Stimulated activated CD8-positive, alpha-beta memory T cell treated with anti-CD3 and anti-CD28 coated beads, Interleukin-4, amount 100 ng/mL, for 24 hours (primary cell): ENCODE results near the gene LGALS7.

Source experiments
- DNase-seq: peaks from one replicate; pipeline ENCODE4 v3.0.0-alpha.2; 2020; ENCODE audit warnings: low read depth

LGALS7 gene

DNA sequence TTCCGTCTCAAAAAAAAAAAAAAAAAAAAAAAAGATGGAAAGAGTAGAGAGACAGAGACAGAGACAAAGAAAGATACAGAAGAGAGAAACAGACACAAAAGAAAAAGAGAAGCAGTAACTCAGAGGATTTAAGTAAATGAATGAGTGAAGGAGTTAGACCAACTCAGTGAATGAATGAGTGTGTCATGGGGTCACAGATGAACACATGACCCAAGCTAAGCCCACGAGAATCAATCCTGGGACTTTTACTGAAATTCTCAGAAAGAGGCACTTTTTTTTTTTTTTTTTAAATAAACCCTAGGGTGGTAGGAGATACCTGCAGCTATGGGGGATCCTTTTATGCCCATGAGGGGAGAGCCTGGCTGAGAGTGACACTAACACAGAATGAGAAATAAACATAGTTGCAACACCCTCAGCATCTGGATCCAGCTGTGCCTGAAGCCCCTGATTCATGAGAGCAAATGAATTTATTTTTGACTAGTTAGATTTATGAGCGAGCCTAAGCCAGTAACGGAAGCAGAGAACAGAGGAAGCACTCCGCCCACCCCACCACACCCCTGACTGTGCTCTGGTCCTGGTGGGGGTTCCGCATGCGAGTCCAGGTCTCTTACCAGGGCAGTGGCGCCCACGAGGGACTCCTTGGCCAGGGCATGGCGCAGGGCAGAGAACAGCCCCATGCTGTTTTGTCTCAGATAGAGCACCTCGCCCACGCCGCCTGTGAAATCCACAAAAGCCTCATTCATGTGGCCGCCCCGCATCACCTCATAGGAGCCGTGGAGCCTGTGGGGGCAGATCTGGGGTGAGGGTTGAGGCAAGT lies 33.7 kb downstream of the LGALS7 start:
- peak; percentile 23 for DNase-seq

DNA sequence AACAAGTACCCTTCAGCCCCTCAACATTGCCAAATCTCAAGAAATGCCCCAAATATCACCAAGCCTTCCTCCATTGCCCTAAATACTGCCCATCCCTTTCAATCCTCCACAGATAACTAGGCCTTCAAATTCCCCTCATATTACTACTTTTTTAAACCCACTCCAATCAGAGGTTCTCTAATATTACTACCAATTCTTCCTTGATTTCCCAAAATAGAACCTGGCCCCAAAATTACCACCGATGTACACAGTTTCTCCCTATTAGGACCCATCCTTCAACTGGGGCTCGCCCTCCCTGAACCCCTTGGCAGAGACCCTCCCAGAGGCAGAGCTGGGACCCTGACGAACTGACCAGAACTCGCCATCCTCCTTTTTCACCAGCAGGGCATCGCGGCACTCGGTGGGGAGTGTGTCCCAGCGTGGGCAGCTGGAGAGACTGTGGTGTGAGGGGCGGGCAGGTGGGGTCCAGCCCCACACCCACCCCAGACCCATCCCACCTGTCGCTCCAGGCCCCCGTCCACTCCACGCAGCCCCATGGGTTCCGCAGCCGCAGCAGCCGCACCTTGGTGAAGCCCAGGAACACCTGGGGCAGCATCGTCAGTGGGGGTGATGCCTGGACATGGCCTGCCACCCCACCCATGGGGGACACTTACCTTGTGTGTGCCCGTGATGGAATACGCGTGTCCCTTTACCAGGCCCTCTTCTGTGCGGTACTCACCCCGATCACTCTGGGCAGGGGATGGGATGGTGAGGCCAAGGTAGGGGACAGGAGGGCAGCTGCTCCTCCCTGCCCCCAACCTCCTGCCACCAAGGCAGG lies 35.2 kb downstream of the LGALS7 start:
- DNase-seq, result no peak

DNA sequence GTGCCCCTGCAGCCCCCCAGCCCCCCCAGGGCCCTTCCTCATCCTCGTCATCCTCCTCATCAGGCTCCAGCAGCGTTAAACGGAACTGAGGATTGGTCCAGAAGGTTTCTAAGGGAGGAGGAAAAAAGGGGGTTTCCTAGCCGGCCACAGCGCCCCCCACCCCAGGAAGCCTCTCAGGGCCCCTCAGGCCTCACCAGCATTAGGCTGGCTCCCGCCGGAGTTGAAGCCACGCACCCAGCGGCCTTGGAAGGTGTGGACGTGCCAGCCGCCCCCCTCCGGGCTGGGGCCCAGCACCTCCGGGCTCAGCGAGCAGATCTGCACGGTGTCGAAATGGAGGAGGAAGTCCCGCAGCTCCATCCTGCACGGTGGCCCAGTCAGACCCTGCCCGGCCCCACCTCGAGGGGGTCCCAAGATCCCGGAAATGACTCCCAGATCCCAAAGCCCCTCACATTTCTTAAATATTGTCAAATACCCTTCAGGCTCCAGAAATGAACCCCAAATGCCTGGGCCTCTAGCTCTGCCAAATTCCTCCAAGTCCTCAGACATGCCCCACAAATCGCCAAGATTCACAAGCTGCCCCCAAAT lies 35.9 kb downstream of the LGALS7 start:
- no peak for DNase-seq

DNA sequence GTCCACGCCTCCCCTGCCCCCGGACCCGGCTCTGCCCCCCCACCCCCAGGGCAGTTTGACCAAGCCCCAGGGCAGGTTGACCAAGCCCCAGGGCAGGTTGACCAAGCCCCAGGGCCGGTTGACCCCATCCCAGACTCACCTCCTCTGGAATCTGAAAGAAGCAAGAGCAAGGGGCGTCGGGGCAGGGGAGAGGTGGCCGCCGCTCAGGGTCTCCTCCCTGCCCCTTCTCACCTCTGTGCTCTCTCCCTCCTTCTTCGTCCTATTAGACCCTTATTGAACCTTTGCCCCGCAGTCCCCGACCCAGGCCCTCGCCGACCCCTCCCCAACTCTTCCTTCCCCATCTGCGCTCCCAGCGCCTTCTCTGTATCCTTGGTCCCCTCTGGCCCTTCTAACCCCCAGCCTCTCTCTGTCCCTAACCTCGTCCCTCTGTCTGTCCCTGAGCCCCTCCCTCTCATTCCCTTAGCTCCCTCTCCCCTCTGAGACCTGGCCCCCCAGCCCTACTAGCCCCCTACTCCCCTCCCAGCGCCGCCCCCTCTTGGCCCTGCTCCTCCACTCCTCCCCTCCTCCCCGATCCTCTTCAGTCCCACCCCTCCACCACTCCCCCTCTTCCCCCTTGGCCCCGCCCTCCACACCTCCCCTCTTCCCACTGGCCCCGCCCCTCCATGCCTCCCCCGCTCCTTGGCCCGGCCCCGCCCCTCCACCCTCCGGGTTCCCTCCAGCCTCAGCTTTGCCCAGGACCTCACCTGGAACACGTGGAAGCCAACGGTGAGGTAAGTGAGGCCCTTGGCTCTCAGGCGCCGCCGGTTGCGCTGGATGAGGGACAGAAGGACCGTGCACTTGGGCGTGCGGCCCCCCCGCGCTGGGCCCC lies 36.7 kb downstream of the LGALS7 start:
- DNase-seq, result peak; percentile 44

DNA sequence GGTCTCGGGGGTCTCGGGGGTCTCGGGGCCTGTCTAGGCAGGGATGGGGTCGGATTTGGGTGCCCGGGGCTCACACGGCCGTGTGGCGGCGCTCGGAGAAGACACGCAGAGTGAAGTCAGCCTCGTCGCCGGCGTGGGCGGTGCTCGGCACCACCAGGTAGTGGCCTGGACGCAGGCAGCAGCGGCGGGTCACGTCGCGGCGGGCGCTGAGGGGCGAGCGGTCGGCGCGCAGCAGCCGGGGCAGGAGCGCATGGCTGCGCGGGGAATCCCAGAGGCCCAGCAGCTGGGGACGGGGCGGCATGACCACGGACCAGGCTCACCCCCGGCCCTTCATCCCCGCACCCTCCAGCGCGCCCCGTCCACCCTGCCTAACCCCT lies 37.3 kb downstream of the LGALS7 start:
- DNase-seq, result peak; percentile 45

DNA sequence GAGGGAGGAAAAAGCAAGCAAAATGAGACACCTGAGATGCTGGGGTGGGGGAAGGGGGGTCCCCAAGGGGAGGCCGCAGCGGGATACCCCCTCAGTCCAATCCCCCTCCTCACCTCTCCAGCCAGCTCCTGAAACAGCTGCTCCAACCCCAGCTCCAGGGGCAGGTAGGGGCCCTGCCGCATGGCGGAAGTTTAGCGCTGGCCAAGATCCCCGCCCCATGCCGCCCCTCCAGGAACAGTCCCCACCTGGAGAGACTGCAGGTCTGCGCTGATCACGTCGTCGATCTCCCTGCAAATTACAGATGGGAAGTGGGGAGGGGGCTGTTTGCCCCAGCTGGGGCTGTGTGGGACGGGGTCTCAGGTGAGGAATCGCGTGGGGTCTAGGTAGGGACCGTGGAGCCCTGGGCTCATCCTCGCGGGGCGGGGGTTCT lies 38.0 kb downstream of the LGALS7 start:
- no peak for DNase-seq

DNA sequence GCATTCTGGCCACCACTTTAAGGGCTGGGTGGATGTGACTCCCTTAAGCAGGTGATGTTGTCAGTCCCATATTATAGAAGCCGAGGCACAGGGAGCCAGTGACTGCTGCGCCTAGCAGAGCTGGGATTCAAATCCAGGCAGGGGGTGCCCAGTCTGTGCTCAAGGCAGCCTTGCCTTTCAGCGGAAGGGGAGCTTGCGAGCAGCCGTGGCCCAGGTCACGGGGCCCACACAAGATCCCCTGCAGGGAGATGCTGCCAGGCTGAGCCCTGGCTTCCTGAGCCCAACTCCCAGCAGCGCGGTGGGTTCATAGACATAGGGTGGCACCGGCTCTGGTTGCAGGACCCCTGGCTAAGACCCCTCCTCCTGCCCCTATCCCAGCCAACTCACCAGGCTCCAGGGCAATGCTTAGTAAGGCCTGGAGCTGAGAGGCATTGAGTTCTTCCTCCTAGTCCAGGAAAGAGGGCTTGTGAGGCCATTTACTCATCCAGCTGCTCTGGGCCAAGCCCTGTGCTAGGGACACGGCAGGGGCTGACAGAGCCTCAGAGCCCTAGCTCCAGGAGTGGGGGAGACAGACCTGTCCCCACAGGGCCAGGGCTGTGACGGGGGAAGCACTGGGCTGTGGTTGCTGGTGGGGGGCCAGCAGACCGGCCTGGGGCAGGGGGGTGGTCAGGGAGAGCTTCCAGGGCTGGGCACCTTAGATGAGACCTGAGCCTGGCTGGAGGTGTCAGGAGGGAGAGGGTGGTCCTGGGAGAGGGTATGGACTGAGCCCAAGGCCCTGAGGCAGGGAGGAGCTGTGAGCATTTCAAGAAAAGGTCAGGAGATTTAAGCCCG lies 38.7 kb downstream of the LGALS7 start:
- no peak for DNase-seq

DNA sequence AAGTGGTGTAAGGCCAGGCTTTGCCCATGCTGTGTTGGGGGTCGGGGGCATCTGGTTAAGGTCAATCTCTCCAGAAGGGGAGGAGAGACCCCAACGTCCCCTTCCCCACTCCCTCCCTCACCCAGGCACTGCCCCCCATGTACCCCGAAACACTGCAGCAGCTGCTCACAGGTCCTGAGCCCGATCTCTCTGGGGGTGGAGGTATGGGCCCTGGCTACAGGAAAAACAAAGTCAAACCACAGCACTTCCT lies 39.2 kb downstream of the LGALS7 start:
- DNase-seq, result no peak

DNA sequence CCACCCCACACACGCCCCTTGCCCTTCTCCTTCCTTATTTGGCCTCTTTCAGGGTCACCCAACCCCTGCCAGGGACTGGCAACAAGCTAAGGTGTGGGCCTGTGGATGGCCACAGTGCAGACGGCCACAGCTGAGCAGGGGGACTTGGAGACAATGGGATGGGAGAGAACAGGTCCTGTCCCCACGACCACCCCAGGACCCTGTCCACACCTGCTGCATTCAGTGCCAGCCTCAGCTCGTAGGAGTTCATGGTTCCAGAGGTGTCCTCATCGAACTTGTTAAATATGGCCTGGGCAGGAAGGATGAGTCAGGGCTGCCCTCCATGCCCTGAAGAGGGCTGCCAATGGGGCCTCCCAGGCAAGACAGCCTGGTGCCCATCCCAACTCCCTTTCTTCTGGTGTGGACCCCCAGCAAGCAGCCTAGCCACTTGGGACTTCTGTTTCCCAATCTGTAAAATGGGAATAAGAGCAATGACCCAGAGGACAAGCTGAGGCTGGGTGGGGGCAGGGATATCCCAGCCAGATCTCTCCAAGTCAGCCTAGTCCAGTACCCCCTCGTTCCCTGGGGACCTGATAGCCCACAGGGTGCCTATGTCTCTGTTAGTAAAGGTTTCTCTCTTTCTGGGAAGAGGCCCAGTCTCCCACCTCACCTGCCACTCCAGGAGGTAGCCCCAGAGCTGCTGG lies 39.7 kb downstream of the LGALS7 start:
- no peak for DNase-seq

DNA sequence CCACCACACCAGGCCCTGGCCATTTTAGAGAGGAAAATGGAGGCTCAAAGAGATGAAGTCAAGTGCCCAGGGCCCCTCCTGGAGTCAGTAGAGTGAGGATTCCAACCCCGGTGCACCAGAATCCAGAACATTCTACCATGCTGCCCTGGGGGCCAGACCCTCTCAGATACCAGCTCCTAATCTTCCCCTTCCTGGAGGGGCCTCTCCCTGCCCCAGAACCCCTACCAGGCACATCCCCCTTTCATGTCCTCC lies 40.1 kb downstream of the LGALS7 start:
- no peak for DNase-seq

DNA sequence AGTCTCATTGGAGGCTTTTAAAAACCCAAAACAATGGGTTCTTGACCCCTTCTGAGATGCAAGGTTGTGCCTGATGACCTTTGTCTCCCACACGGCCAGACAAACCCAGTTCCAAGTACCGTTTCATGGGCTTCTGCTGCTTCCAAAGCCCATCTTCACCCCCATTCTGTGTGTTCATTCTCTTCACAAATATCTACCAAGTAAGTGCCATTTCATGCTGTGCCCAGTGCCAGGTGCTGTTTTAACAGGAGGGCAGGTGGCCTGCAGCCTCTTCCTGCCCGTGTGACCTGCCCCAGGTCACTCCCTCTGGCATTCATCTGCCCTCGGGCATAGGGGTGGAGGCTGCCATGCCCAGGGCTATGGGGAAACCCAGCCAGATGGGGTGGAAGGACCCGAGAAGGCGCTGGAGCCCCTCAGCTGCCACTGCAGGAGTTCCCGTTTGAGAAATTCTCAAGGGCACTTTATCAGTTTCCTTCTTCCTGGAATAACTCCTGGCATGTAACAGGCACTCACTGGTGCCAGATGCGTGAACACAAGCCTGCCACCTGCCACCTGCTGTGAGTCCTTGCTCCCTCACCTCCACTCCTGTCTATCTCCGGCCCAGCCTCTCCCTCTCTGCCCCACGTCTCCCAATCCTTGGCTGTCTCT lies 41.5 kb downstream of the LGALS7 start:
- no peak for DNase-seq

DNA sequence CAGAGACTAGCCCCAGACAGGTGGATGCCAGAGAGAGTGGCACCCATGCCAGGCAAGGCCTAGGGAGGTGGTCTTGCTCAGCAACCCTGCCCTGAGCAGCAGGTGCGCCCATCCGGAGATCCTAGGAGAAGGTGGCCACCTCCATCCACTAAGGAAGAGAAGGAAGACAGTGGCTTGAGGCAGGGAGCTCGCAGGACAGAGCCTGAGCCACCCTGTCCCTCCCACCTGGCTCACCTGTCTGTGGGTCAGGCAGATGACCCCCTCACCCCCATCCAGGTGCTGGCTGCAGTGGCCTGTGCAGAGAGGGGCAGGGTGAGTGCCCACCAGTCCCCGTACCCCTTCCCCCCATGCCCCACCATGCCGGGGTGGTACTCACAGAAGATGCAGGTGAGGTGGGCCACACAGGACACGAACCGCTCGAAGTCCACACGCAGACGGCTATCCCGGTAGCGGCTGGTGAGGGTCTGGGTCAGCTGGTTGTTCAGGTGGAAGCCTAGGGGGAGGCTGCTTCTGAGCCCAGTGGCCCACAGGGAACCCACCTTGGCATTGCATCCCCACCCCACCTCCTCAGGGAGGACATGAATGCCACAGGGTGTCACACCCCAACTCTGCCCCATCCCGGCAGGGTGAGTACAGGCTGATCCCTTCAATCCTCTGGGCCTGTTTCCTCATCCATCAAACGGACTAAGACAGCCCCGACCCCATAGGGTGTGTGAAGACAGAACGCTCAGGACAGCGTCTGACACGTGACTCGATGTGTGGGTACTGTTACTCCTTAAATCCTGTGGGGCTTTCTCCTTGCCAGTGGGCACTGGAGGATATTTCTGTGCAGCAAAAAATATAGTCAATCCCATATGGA lies 42.4 kb downstream of the LGALS7 start:
- DNase-seq, result no peak

DNA sequence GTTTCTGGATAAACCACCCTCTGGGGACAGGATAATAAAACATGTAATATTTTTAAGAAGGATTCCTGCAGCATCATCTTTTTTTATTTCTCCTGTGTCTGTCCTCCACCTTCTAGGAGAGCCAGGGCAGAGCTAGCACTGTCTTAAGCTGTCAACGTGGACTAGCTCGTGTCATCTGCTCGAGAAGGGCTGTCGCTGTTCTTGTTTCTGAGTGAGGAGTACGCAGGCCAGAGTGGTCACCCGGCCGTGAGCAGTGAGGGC lies 42.9 kb downstream of the LGALS7 start:
- no peak for DNase-seq

DNA sequence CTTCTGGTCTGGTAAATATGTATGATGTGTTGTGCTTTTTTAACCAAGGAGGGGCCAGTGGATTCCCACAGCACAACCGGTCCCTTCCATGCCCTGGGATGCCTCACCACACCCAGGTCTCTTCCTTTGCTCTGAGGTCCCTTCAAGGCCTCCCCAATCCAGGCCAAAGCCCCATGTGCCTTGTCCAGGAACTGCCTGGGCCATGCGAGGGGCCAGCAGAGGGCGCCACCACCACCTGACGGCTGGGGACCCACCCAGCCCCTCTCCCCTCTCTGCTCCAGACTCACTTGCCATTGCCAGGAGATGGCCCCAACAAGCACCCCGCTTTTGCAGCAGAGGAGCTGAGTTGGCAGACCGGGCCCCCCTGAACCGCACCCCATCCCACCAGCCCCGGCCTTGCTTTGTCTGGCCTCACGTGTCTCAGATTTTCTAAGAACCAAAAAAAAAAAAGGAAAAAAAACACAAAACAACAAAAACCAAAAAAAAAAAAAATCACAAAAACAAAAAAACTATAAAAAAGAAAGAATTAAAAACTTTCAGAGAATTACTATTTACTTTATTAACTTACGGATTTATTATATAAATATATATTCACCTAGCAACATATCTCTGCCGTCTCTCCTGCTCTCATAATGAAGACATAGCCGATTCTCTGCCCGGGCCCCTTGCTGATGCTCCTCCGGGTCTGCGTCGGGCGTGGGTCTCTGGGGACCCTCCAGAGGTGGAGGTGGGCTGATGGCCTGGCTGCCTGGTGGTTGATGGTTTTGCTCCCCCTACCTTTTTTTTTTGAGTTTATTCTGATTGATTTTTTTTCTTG lies 43.5 kb downstream of the LGALS7 start:
- DNase-seq, result peak; percentile 65

DNA sequence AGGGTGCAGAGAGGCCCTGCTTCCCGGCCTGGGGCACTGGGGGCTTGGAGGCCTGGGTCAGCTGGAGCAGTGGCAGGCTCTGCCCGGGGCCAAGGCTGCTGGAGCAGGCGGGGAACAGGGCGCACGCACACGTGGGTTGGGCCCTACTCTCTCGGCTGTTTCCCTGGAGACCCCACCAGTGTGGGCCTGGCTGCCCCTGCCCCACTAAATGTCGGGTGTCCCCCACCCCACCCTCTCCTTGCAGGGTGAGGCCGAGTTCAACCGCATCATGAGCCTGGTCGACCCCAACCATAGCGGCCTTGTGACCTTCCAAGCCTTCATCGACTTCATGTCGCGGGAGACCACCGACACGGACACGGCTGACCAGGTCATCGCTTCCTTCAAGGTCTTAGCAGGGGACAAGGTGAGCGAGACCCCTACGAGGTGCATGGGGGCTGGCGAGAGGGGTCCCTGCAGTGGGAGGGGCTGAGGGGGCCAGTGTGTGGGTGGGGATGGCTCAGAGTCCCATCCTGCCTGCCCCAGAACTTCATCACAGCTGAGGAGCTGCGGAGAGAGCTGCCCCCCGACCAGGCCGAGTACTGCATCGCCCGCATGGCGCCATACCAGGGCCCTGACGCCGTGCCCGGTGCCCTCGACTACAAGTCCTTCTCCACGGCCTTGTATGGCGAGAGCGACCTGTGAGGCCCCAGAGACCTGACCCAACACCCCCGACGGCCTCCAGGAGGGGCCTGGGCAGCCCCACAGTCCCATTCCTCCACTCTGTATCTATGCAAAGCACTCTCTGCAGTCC lies 44.4 kb downstream of the LGALS7 start:
- DNase-seq, result no peak

DNA sequence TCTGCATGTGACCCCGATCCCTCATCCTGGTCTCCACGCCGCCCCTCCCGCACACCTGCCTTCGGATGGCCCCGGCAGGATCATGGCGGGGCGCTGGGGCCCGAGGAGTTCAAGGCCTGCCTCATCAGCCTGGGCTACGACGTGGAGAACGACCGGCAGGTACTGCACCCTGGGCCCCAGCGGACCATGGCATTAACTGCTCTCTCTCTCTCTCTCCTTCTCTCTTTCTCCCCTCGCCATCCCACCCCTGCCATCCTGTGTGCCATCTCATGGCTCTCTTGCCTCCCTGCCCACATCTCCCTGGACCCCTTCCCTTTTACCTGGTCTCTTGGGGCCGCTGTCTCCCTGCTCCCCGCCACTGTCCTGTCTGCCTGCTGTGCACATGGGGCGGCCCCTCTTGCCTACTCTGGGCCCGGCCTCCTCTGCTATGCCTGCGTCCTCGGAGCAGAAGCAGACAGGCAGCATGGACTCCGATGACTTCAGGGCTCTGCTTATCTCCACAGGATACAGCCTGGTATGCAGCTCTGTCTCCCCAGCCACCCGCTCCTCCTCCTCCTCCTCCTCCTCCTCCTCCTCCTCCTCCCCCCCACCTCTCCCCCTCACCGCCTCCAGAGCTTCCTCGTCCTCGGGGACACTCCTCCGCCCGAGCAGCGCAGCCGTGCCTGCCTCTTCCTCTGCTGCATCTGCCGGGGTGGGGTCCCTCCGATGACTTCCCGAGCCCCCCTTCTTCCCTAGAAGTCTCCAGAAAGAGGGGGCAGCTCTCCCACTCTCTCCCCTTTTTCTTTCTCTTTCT lies 45.3 kb downstream of the LGALS7 start:
- no peak for DNase-seq

DNA sequence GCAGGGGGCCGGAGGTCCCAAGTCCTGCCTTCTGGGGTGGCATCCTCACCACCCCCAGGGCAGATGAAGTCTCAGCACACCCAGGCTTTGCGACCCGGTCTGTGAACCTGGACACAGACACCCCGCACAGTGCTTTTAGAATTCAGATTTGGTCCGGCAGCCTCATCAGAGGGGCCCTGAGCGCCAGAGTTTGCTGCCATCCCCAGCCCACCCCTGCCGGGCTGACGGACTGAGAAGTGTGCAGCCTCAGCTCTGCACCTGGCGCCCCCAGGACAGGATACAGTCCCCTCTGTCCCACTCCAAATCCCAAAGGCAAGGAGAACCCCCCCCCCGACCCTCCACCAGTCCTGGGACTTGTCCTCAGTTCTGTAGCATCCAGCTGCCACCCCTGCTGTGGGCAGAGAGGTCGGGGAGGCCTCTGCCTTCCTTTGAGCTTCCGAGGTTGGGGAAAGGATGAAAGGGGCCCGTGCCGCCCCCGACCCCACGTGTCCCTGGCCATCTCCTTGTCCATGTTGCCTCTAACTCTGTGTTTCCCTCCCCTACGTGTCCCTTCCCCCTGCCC lies 45.9 kb downstream of the LGALS7 start:
- no peak for DNase-seq
